Tibial nerve (tissue), 4 donors: ENCODE data around the gene MRM1.
"Not testable (repeated sequence)": the region's sequence is repeated elsewhere in the genome, so short reads cannot be mapped to it uniquely, and the experiment has no call there.

Experiments
- CTCF ChIP-seq, 5 experiments: fragments of 200-600 bp in 3 of 5; fragments of 450-650 bp in 2 of 5; sonication (generic) in 3 of 5; IDR thresholded peaks; one replicate each; pipeline ENCODE4 v1.5.1; 2016 to 2019; ENCODE audit warnings: antibody characterized with exemption in 5 of 5, mild to moderate bottlenecking in 3 of 5, moderate library complexity in 2 of 5
- EP300 ChIP-seq, 2 donors: sonication (generic); formaldehyde crosslinking; IDR thresholded peaks; one replicate each; pipeline ENCODE4 v1.6.1; 2017; ENCODE audit warnings: antibody characterized with exemption in 2 of 2, mild to moderate bottlenecking in 1 of 2
- POLR2A ChIP-seq, 2 donors: fragments of 450-650 bp; IDR thresholded peaks; one replicate each; pipeline ENCODE4 v1.6.1; 2017; ENCODE audit warnings: antibody characterized with exemption in 2 of 2, mild to moderate bottlenecking in 2 of 2, moderate library complexity in 2 of 2

GRCh38 chr17:36605028-36605427 is 3.6 kb downstream of the MRM1 start:
- not testable (repeated sequence) for TF ChIP-seq CTCF, EP300, POLR2A (IDR thresholded peaks at IDR 0.05)
